DOHH2 (cell line): Measurements from ENCODE around the gene C11orf42.

Experiments used
- H3F3A ChIP-seq: fragments of 200-600 bp; sonication (generic), shearing (Covaris generic); 2 replicates; pipeline ENCODE4 v1.6.0; 2016; ENCODE audit warnings: antibody characterized with exemption, mild to moderate bottlenecking; ENCODE audit not compliant: control insufficient read depth, insufficient read depth
- H3K27ac ChIP-seq: fragments of 200-600 bp; sonication (generic); 2 replicates; pipeline ENCODE4 v1.5.1; 2014; ENCODE audit warnings: low read depth, mild to moderate bottlenecking, low read length, moderate library complexity
- H3K27me3 ChIP-seq: fragments of 200-600 bp; sonication (generic); 2 replicates; pipeline ENCODE4 v1.6.1; 2014; ENCODE audit warnings: mild to moderate bottlenecking, low read length, mixed read lengths; ENCODE audit not compliant: control insufficient read depth
- H3K36me3 ChIP-seq: fragments of 200-600 bp; sonication (generic); 2 replicates; pipeline ENCODE4 v1.6.1; 2014; ENCODE audit warnings: mild to moderate bottlenecking, low read length, moderate library complexity, mixed read lengths; ENCODE audit not compliant: control insufficient read depth
- H3K4me1 ChIP-seq: fragments of 200-600 bp; sonication (generic); 2 replicates; pipeline ENCODE4 v1.6.1; 2014; ENCODE audit warnings: mild to moderate bottlenecking, low read length, mixed read lengths; ENCODE audit not compliant: control insufficient read depth
- H3K4me2 ChIP-seq: fragments of 200-600 bp; sonication (generic); 2 replicates; pipeline ENCODE4 v1.6.0; 2014; ENCODE audit warnings: mild to moderate bottlenecking, low read length, moderate library complexity
- H3K4me3 ChIP-seq: fragments of 200-600 bp; sonication (generic); 2 replicates; pipeline ENCODE4 v1.5.1; 2014; ENCODE audit warnings: mild to moderate bottlenecking, low read length, mixed read lengths
- H3K79me2 ChIP-seq: fragments of 200-600 bp; sonication (generic); 2 replicates; pipeline ENCODE4 v1.6.1; 2014; ENCODE audit warnings: mild to moderate bottlenecking, low read length, mixed read lengths; ENCODE audit not compliant: control insufficient read depth
- H3K9me2 ChIP-seq: fragments of 200-600 bp; sonication (generic); replicated peaks from 2 replicates; pipeline ENCODE4 v1.6.1; 2014; ENCODE audit warnings: mild to moderate bottlenecking, low read length, mixed read lengths; ENCODE audit not compliant: control insufficient read depth
- H3K9me3 ChIP-seq: fragments of 200-600 bp; sonication (generic); 2 replicates; pipeline ENCODE4 v1.6.1; 2014; ENCODE audit warnings: antibody characterized with exemption, low read length, mixed read lengths; ENCODE audit not compliant: control insufficient read depth, insufficient read depth
- H4K20me1 ChIP-seq: fragments of 200-600 bp; sonication (generic); 2 replicates; pipeline ENCODE4 v1.6.0; 2014; ENCODE audit warnings: low read depth, mild to moderate bottlenecking, antibody characterized with exemption, low read length, moderate library complexity; ENCODE audit not compliant: control insufficient read depth, insufficient read depth
- CTCF ChIP-seq: fragments of 200-600 bp; sonication (generic); IDR thresholded peaks from one replicate; pipeline ENCODE4 v1.5.1; 2014; ENCODE audit warnings: antibody characterized with exemption, mild to moderate bottlenecking, low read depth, low read length; ENCODE audit not compliant: poor library complexity, severe bottlenecking
- EZH2phosphoT487 ChIP-seq: fragments of 200-600 bp; sonication (generic); IDR thresholded peaks from 2 replicates; pipeline ENCODE4 v1.6.1; 2017; ENCODE audit warnings: borderline replicate concordance, mild to moderate bottlenecking, antibody characterized with exemption, low read length, moderate library complexity, mixed read lengths

C11orf42 gene

DNA sequence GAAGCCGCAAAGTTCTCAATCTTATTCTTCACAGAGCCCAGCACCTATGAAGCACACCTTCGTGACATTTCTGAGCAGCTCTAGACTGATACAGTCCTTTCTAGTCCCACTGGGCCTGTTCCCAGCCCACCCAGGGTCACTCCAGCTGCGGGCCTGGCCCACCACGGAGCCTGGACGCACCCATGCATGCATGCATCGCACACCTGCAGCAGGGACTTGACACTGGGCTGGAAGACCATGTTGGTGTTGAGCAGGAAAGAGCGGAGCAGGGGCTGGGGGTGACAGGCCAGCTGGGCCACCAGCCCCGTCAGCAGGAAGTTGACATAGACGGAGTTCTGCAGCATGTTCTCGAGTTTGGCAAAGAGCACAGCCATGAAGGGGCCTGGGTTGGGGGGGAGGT is 9.2 kb downstream of the C11orf42 start:
- no peak overlapping the region for H3K4me3 ChIP-seq
- no peaks in the 10 kb centered on the region for H3K79me2 ChIP-seq
- no peak for TF ChIP-seq EZH2phosphoT487
- TF ChIP-seq CTCF: no peak
- no peaks in the 10 kb centered on the region for H3K27me3 ChIP-seq
- H3K4me2 ChIP-seq: no peak overlapping the region
- no peaks in the 10 kb centered on the region for H3F3A ChIP-seq
- no peaks in the 10 kb centered on the region for H3K4me1 ChIP-seq
- H3K36me3 ChIP-seq: peaks cover 60% of the 10 kb centered on the region
- no peaks in the 10 kb centered on the region for H4K20me1 ChIP-seq
- no peaks in the 10 kb centered on the region for H3K9me3 ChIP-seq
- no peaks in the 10 kb centered on the region for H3K9me2 ChIP-seq
- no peak overlapping the region for H3K27ac ChIP-seq

DNA sequence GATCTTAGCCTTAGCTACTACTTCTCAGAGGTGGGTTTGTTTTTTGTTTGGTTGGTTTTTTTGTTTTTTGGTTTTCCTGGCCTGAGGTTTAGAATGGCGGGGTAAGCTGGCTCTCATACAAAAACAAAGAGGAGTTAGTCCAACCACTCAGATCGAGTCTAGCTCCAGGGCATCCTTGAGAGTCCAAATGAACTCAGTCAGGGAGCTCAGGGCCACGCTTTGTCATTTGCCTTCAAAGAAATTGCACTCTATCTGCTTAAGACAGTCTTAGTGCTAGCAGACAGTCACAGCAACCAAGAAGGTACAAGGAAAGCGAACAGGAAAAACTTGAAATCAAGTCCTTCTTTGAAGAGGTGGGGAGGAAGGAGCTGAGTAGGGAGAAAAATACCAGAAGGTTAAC is 11.1 kb downstream of the C11orf42 start:
- H3K9me2 ChIP-seq: no peaks in the 10 kb centered on the region
- H3K36me3 ChIP-seq: peaks cover 70% of the 10 kb centered on the region
- H3K4me2 ChIP-seq: no peak overlapping the region
- H3K4me1 ChIP-seq: no peaks in the 10 kb centered on the region
- no peaks in the 10 kb centered on the region for H3K9me3 ChIP-seq
- no peaks in the 10 kb centered on the region for H4K20me1 ChIP-seq
- no peaks in the 10 kb centered on the region for H3K79me2 ChIP-seq
- no peak for TF ChIP-seq EZH2phosphoT487
- TF ChIP-seq CTCF: no peak
- no peaks in the 10 kb centered on the region for H3F3A ChIP-seq
- no peak overlapping the region for H3K4me3 ChIP-seq
- H3K27me3 ChIP-seq: no peaks in the 10 kb centered on the region
- H3K27ac ChIP-seq: no peak overlapping the region

- Histone ChIP-seq H3K9me3 (no peaks in the 10 kb centered on the region), H3K4me3 (no peak overlapping the region), H3F3A (no peaks in the 10 kb centered on the region), H3K79me2 (no peaks in the 10 kb centered on the region), H3K9me2 (no peaks in the 10 kb centered on the region), H3K27ac (no peak overlapping the region), H3K4me1 (no peaks in the 10 kb centered on the region), H4K20me1 (no peaks in the 10 kb centered on the region), H3K27me3 (no peaks in the 10 kb centered on the region), H3K36me3 (peaks cover 72% of the 10 kb centered on the region), H3K4me2 (no peak overlapping the region)
- TF ChIP-seq CTCF (no peak), EZH2phosphoT487 (no peak)
These were observed 12.4 kb downstream of the C11orf42 start for GRCh38 chr11:6217722-6218121.

GRCh38 chr11:6219359-6219758 is 14.0 kb downstream of the C11orf42 start:
- Histone ChIP-seq H4K20me1 (no peaks in the 10 kb centered on the region), H3K79me2 (no peaks in the 10 kb centered on the region), H3K9me2 (no peaks in the 10 kb centered on the region), H3K27ac (no peak overlapping the region), H3K9me3 (no peaks in the 10 kb centered on the region), H3K27me3 (no peaks in the 10 kb centered on the region), H3K4me3 (no peak overlapping the region), H3F3A (no peaks in the 10 kb centered on the region), H3K36me3 (peaks cover 77% of the 10 kb centered on the region), H3K4me2 (no peak overlapping the region), H3K4me1 (no peaks in the 10 kb centered on the region)
- TF ChIP-seq EZH2phosphoT487: no peak
- TF ChIP-seq CTCF: no peak
